Neural progenitor cell (in vitro differentiated cells): Measurements from ENCODE around the gene GRM2. TPM values are rescaled to one million over a fixed set of nuclear protein-coding genes. Genes with fewer than 3 reads are reported as not detected.

ENCODE experiments used
- DNase-seq: peaks from one replicate; pipeline ENCODE4 v3.0.0-alpha.2; 2016; ENCODE audit warnings: low spot score
- H2AFZ ChIP-seq: fragments of 200-600 bp; sonication (generic); replicated peaks from 2 replicates; pipeline ENCODE4 v1.6.1; 2016; ENCODE audit warnings: antibody characterized with exemption
- H3F3A ChIP-seq: fragments of 200-600 bp; sonication (generic); 2 replicates; pipeline ENCODE4 v1.6.1; 2016; ENCODE audit warnings: antibody characterized with exemption, low read depth
- H3K27ac ChIP-seq: fragments of 200-600 bp; sonication (generic); 2 replicates; pipeline ENCODE4 v1.5.1; 2016; ENCODE audit warnings: mild to moderate bottlenecking
- H3K27me3 ChIP-seq: fragments of 200-600 bp; sonication (generic); 2 replicates; pipeline ENCODE4 v1.6.1; 2016; ENCODE audit warnings: mild to moderate bottlenecking, moderate library complexity
- H3K36me3 ChIP-seq: fragments of 200-600 bp; sonication (generic); 2 replicates; pipeline ENCODE4 v1.5.1; 2016
- H3K4me1 ChIP-seq: fragments of 200-600 bp; sonication (generic); 2 replicates; pipeline ENCODE4 v1.6.1; 2016; ENCODE audit warnings: mixed run types
- H3K4me2 ChIP-seq: fragments of 200-600 bp; sonication (generic); 2 replicates; pipeline ENCODE4 v1.6.1; 2016
- H3K4me3 ChIP-seq: fragments of 200-600 bp; sonication (generic); 2 replicates; pipeline ENCODE4 v1.5.1; 2016
- H3K79me2 ChIP-seq: fragments of 200-600 bp; sonication (generic); 2 replicates; pipeline ENCODE4 v1.6.1; 2016; ENCODE audit warnings: low read depth
- H3K9ac ChIP-seq: fragments of 200-600 bp; sonication (generic); 2 replicates; pipeline ENCODE4 v1.6.1; 2016
- H3K9me3 ChIP-seq: fragments of 200-600 bp; sonication (generic); 2 replicates; pipeline ENCODE4 v1.5.1; 2016; ENCODE audit warnings: low read depth
- H4K20me1 ChIP-seq: fragments of 200-600 bp; sonication (generic); 2 replicates; pipeline ENCODE4 v1.6.1; 2016; ENCODE audit warnings: low read depth
- H3K27ac Mint-ChIP-seq: 3 replicates; pipeline ENCODE4 v1.8.0; 2021; ENCODE audit warnings: mixed read lengths
- H3K27me3 Mint-ChIP-seq: 2 replicates; pipeline ENCODE4 v1.8.0; 2022; ENCODE audit warnings: low read depth, mild to moderate bottlenecking, inconsistent platforms, moderate library complexity, mixed read lengths; ENCODE audit not compliant: insufficient read depth
- H3K36me3 Mint-ChIP-seq: 3 replicates; pipeline ENCODE4 v1.8.0; 2021; ENCODE audit warnings: mixed read lengths
- H3K4me1 Mint-ChIP-seq: 3 replicates; pipeline ENCODE4 v1.8.0; 2021; ENCODE audit warnings: mixed read lengths
- H3K4me3 Mint-ChIP-seq: 3 replicates; pipeline ENCODE4 v1.8.0; 2021; ENCODE audit warnings: mild to moderate bottlenecking, moderate library complexity, mixed read lengths
- H3K9me3 Mint-ChIP-seq: 3 replicates; pipeline ENCODE4 v1.8.0; 2020; ENCODE audit warnings: mixed read lengths
- CTCF ChIP-seq: fragments of 200-600 bp; sonication (generic); IDR thresholded peaks from 2 replicates; pipeline ENCODE4 v1.5.1; 2017; ENCODE audit warnings: antibody characterized with exemption, mild to moderate bottlenecking
- EZH2 ChIP-seq: fragments of 200-600 bp; sonication (generic); IDR thresholded peaks from 2 replicates; pipeline ENCODE4 v1.6.1; 2017; ENCODE audit warnings: antibody characterized with exemption, mild to moderate bottlenecking, moderate library complexity
- EZH2phosphoT487 ChIP-seq: fragments of 200-600 bp; sonication (generic); IDR thresholded peaks from 2 replicates; pipeline ENCODE4 v1.6.1; 2017; ENCODE audit warnings: antibody characterized with exemption
- total RNA-seq: library from RNA; depleted of rRNA; stranded (reverse); fragments of >200 nt; gene quantifications from 2 replicates; pipeline ENCODE4 v1.2.3, GENCODE V29; 2015; ENCODE audit warnings: low replicate concordance

The GRM2 gene
- total RNA-seq, 1 donor from 2014 or later = 1.9 TPM

GRCh38 chr3:51662456-51662855, 44.4 kb upstream of the GRM2 start:
- H3K27me3 Mint-ChIP-seq = peaks cover 2% of the 10 kb centered on the region
- no peak for DNase-seq
- no peaks in the 10 kb centered on the region for H3K36me3 ChIP-seq
- no peak overlapping the region for H2AFZ ChIP-seq
- no peak overlapping the region for H3K4me3 ChIP-seq
- no peaks in the 10 kb centered on the region for H3K9me3 Mint-ChIP-seq
- H3K27ac Mint-ChIP-seq = no peak overlapping the region
- H3K4me3 Mint-ChIP-seq = no peak overlapping the region
- no peaks in the 10 kb centered on the region for H3K79me2 ChIP-seq
- H3K27ac ChIP-seq = no peak overlapping the region
- no peak overlapping the region for H3K4me2 ChIP-seq
- H3F3A ChIP-seq = no peaks in the 10 kb centered on the region
- no peaks in the 10 kb centered on the region for H3K9me3 ChIP-seq
- H3K36me3 Mint-ChIP-seq = peaks cover 29% of the 10 kb centered on the region
- H3K27me3 ChIP-seq = no peaks in the 10 kb centered on the region
- H3K9ac ChIP-seq = no peak overlapping the region
- no peaks in the 10 kb centered on the region for H4K20me1 ChIP-seq
- no peaks in the 10 kb centered on the region for H3K4me1 ChIP-seq
- no peaks in the 10 kb centered on the region for H3K4me1 Mint-ChIP-seq
- TF ChIP-seq EZH2phosphoT487 = no peak
- TF ChIP-seq EZH2 = no peak
- no peak for TF ChIP-seq CTCF

GRCh38 chr3:51668756-51669155, 38.1 kb upstream of the GRM2 start:
- TF ChIP-seq EZH2 (no peak), CTCF (no peak), EZH2phosphoT487 (no peak)
- no peaks in the 10 kb centered on the region for H3K9me3 ChIP-seq
- no peaks in the 10 kb centered on the region for H3K36me3 ChIP-seq
- H3K27ac ChIP-seq = no peak overlapping the region
- no peak overlapping the region for H2AFZ ChIP-seq
- Mint-ChIP-seq H3K27ac (no peak overlapping the region), H3K36me3 (peaks cover 6% of the 10 kb centered on the region), H3K27me3 (peaks cover 4% of the 10 kb centered on the region), H3K4me3 (no peak overlapping the region), H3K4me1 (peaks cover 27% of the 10 kb centered on the region), H3K9me3 (no peaks in the 10 kb centered on the region)
- H4K20me1 ChIP-seq = peaks cover 29% of the 10 kb centered on the region
- H3K4me1 ChIP-seq = no peaks in the 10 kb centered on the region
- H3K79me2 ChIP-seq = no peaks in the 10 kb centered on the region
- no peak overlapping the region for H3K9ac ChIP-seq
- peaks cover 39% of the 10 kb centered on the region for H3K27me3 ChIP-seq
- no peak overlapping the region for H3K4me3 ChIP-seq
- H3K4me2 ChIP-seq = no peak overlapping the region
- H3F3A ChIP-seq = peaks cover 33% of the 10 kb centered on the region
- no peak for DNase-seq

GRCh38 chr3:51669241-51670052, 37.4 kb upstream of the GRM2 start:
- Histone ChIP-seq H3K27me3 (peaks cover 39% of the 10 kb centered on the region), H3K4me3 (no peak overlapping the region), H2AFZ (no peak overlapping the region), H3K4me2 (no peak overlapping the region), H4K20me1 (peaks cover 29% of the 10 kb centered on the region), H3K4me1 (no peaks in the 10 kb centered on the region), H3K27ac (no peak overlapping the region), H3K9ac (no peak overlapping the region), H3K36me3 (no peaks in the 10 kb centered on the region), H3F3A (peaks cover 33% of the 10 kb centered on the region), H3K9me3 (no peaks in the 10 kb centered on the region), H3K79me2 (no peaks in the 10 kb centered on the region)
- Mint-ChIP-seq H3K27ac (no peak overlapping the region), H3K27me3 (peaks cover 4% of the 10 kb centered on the region), H3K36me3 (peaks cover 4% of the 10 kb centered on the region), H3K9me3 (no peaks in the 10 kb centered on the region), H3K4me1 (peaks cover 28% of the 10 kb centered on the region), H3K4me3 (peak overlapping the region; percentile 86)
- TF ChIP-seq EZH2phosphoT487 (no peak), CTCF (peak; percentile 93)
- peak; percentile 89 for DNase-seq
